ENCODE data around the gene BCKDHB.

- no peak for TF ChIP-seq POLR2AphosphoS5 (IDR thresholded peaks at IDR 0.05)
- no peak for TF ChIP-seq CTCF (IDR thresholded peaks at IDR 0.05)
- TF ChIP-seq POLR2A (IDR thresholded peaks at IDR 0.05) = no peak
Measured at GRCh38 chr6:80158478-80158989, 52.1 kb downstream of the BCKDHB start.

All from upper lobe of left lung (tissue), 4 donors.